K562 (cell line): ENCODE measurements around the gene APP. TPM values are rescaled to one million over a fixed set of nuclear protein-coding genes. Genes with fewer than 3 reads are reported as not detected.

Experiments used
- ATAC-seq: fragments of 200-7000 bp; cut with Tn5 transposase; 3 replicates; pipeline ENCODE4 v1.9.1; 2020; ENCODE audit warnings: moderate library complexity
- BruUV-seq: library from RNA; stranded (reverse); fragments of 400-500 nt; replicated peaks from 2 replicates; lab custom pipeline; 2021; lab: Mats Ljungman, UMichigan
- CTCF ChIA-PET: fragments of 300-600 bp; formaldehyde crosslinking; extraction: SDS; loops from one replicate; lab custom pipeline; 2021; ENCODE audit warnings: low intra/inter-chr PET ratio; lab: Yijun Ruan, JAX
- POLR2A ChIA-PET: fragments of 300-600, 350-650 bp; sonication (Branson Sonifier 250); formaldehyde crosslinking; extraction: SDS; loops from one replicate; lab custom pipeline; 2021; ENCODE audit warnings: antibody characterized with exemption, inconsistent platforms; lab: Yijun Ruan, JAX
- DNase-seq, 4 experiments: peaks; one replicate each; pipeline versions ENCODE4 v3.0.0 to v3.0.0-alpha.2; 2011 to 2018; ENCODE audit warnings: low spot score in 3 of 4, mixed read lengths in 3 of 4; ENCODE audit errors: extremely low read depth in 1 of 4
- FAIRE-seq: peaks from 2 replicates; lab custom pipeline; 2011; peaks lifted over from hg19 to GRCh38; lab: Jason Lieb, UNC
- H2AFZ ChIP-seq: 2 replicates; pipeline ENCODE4 v1.6.0; 2011; ENCODE audit warnings: low read depth, low read length, control low read depth, inconsistent platforms
- H3K27ac ChIP-seq: fragments of 200-600 bp; 3 replicates; pipeline ENCODE4 v1.8.0; 2011; ENCODE audit warnings: low read depth, mild to moderate bottlenecking, control low read depth, inconsistent platforms, low read length, moderate library complexity, mixed read lengths; ENCODE audit errors: extremely low read depth
- H3K27me3 ChIP-seq, 2 experiments: fragments of 300-600 bp in 1 of 2; 2 replicates in 1 of 2; 3 replicates in 1 of 2; pipeline versions ENCODE4 v1.6.0 to v1.8.0; 2011; ENCODE audit warnings: inconsistent platforms in 2 of 2, low read length in 2 of 2, mild to moderate bottlenecking in 1 of 2, mixed read lengths in 1 of 2, moderate library complexity in 1 of 2; ENCODE audit not compliant: control insufficient read depth in 2 of 2, insufficient read depth in 2 of 2
- H3K36me3 ChIP-seq: fragments of 300-600 bp; 3 replicates; pipeline ENCODE4 v1.8.0; 2011; ENCODE audit warnings: mild to moderate bottlenecking, low read length, inconsistent platforms; ENCODE audit not compliant: control insufficient read depth, insufficient read depth
- H3K4me1 ChIP-seq, 2 experiments: fragments of 200-600 bp in 1 of 2; replicated peaks in 1 of 2; 2 replicates in 1 of 2; 3 replicates in 1 of 2; pipeline versions ENCODE4 v1.5.1 to v1.8.0; 2011; ENCODE audit warnings: inconsistent platforms in 2 of 2, low read length in 2 of 2, mild to moderate bottlenecking in 1 of 2, mixed read lengths in 1 of 2, moderate library complexity in 1 of 2; ENCODE audit not compliant: control insufficient read depth in 2 of 2, insufficient read depth in 2 of 2
- H3K4me2 ChIP-seq: 2 replicates; pipeline ENCODE4 v1.6.1; 2011; ENCODE audit warnings: low read length, control low read depth, inconsistent platforms, mixed read lengths; ENCODE audit not compliant: insufficient read depth
- H3K4me3 ChIP-seq: fragments of 200-600 bp; sonication (generic), shearing (Covaris generic); 2 replicates; pipeline ENCODE4 v1.5.1; 2016; ENCODE audit warnings: control low read depth, inconsistent platforms
- H3K79me2 ChIP-seq: fragments of 200-600 bp; 3 replicates; pipeline ENCODE4 v1.8.0; 2011; ENCODE audit warnings: low read length, inconsistent platforms; ENCODE audit not compliant: control insufficient read depth, insufficient read depth
- H3K9ac ChIP-seq, 2 experiments: 2 replicates each; pipeline versions ENCODE4 v1.6.0 to v1.6.1; 2011; ENCODE audit warnings: low read depth in 2 of 2, low read length in 2 of 2, control low read depth in 1 of 2, inconsistent platforms in 1 of 2, mild to moderate bottlenecking in 1 of 2, mixed read lengths in 1 of 2; ENCODE audit not compliant: insufficient read depth in 1 of 2
- H3K9me1 ChIP-seq: one replicate; pipeline ENCODE4 v1.6.0; 2011; ENCODE audit warnings: inconsistent platforms, mild to moderate bottlenecking, low read length, moderate library complexity; ENCODE audit not compliant: control insufficient read depth, insufficient read depth
- H3K9me3 ChIP-seq: replicated peaks from 2 replicates; pipeline ENCODE4 v1.5.1; 2011; ENCODE audit warnings: low read depth, low read length, inconsistent platforms; ENCODE audit not compliant: control insufficient read depth, insufficient read depth
- H4K20me1 ChIP-seq: replicated peaks from 2 replicates; pipeline ENCODE4 v1.6.1; 2011; ENCODE audit warnings: low read length, inconsistent platforms, mixed read lengths; ENCODE audit not compliant: control insufficient read depth, insufficient read depth
- C11orf30 ChIP-seq: fragments of 450-650 bp; IDR thresholded peaks from 2 replicates; pipeline ENCODE4 v1.6.1; 2016; ENCODE audit warnings: low read depth, mild to moderate bottlenecking
- ZNF316 ChIP-seq: fragments of 450-650 bp; IDR thresholded peaks from 2 replicates; pipeline ENCODE4 v1.6.1; 2016
- ZNF764 ChIP-seq: fragments of 250-450 bp; sonication (Bioruptor Pico); IDR thresholded peaks from 2 replicates; pipeline ENCODE4 v1.4.0; 2020; ENCODE audit warnings: low read depth, mild to moderate bottlenecking, moderate library complexity
- ZSCAN32 ChIP-seq: fragments of 450-650 bp; formaldehyde crosslinking; IDR thresholded peaks from 2 replicates; pipeline ENCODE4 v1.4.0; 2020; ENCODE audit warnings: mild to moderate bottlenecking, moderate library complexity
- WGBS: fragments of 100-300 bp; shearing (Covaris generic); methylation state at CpG from one replicate; pipeline ENCODE4 v1.1.6; 2016; ENCODE audit warnings: low coverage, mixed read lengths; ENCODE audit not compliant: insufficient coverage; ENCODE audit errors: missing lambda C conversion rate; 5-methylcytosine and 5-hydroxymethylcytosine counted together
- in situ Hi-C: fragments of 300-500 bp; cut with MboI; formaldehyde crosslinking; loops from 4 replicates; pipeline ENCODE4 v1.15.0; 2018; ENCODE audit warnings: inconsistent platforms, mixed read lengths
- intact Hi-C: fragments of 100-400 bp; cut with micrococcal nuclease; formaldehyde crosslinking; loops from 2 replicates; pipeline ENCODE4 v1.14.2; 2022
- polyA plus RNA-seq, 8 experiments: library from polyadenylated mRNA; depleted of rRNA in 4 of 8; stranded (reverse) in 5 of 8; unstranded in 3 of 8; fragments of >200 nt; fragmentation: Nextera tagmentation in 2 of 8; fragmentation: Illumina TruSeq in 1 of 8; extraction: Ambion mirVana in 2 of 8; extraction: Trizol in 1 of 8; gene quantifications; 2 replicates each; pipeline versions ENCODE4 v1.2.1 to v1.2.3, GENCODE V29; 2011 to 2014; ENCODE audit warnings: inconsistent platforms in 1 of 8, missing spikeins in 1 of 8
- total RNA-seq, 7 experiments: library from RNA; depleted of rRNA in 6 of 7; stranded (reverse); fragments of >200 nt in 6 of 7; fragmentation: Illumina TruSeq in 2 of 7; extraction: Trizol in 2 of 7; gene quantifications; 2 replicates each; pipeline versions ENCODE4 v1.2.1 to v1.2.3, GENCODE V29; 2011 to 2021; ENCODE audit warnings: low replicate concordance in 1 of 7
- TF ChIP-seq, protein P1 (sequence below): fragments of 450-650 bp; IDR thresholded peaks from 2 replicates; pipeline ENCODE4 v1.6.1; 2016; ENCODE audit warnings: mild to moderate bottlenecking
- TF ChIP-seq, protein P2 (sequence below), 2 experiments: fragments of 450-650 bp; IDR thresholded peaks; 2 replicates each; pipeline ENCODE4 v1.6.1; 2016; ENCODE audit warnings: mild to moderate bottlenecking in 2 of 2, borderline replicate concordance in 1 of 2, low read depth in 1 of 2, moderate library complexity in 1 of 2
- TF ChIP-seq, protein P3 (sequence below): fragments of 450-650 bp; IDR thresholded peaks from 2 replicates; pipeline ENCODE4 v1.6.1; 2016

Gene APP
- total and polyA plus RNA-seq, 9 of the 15 experiments (the other 6 are each of a cell fraction or from before 2014, with no cell fraction given), result 0.01 to 1.5 (median 0.16) TPM; not detected in 5

- TF ChIP-seq, protein P1, sequence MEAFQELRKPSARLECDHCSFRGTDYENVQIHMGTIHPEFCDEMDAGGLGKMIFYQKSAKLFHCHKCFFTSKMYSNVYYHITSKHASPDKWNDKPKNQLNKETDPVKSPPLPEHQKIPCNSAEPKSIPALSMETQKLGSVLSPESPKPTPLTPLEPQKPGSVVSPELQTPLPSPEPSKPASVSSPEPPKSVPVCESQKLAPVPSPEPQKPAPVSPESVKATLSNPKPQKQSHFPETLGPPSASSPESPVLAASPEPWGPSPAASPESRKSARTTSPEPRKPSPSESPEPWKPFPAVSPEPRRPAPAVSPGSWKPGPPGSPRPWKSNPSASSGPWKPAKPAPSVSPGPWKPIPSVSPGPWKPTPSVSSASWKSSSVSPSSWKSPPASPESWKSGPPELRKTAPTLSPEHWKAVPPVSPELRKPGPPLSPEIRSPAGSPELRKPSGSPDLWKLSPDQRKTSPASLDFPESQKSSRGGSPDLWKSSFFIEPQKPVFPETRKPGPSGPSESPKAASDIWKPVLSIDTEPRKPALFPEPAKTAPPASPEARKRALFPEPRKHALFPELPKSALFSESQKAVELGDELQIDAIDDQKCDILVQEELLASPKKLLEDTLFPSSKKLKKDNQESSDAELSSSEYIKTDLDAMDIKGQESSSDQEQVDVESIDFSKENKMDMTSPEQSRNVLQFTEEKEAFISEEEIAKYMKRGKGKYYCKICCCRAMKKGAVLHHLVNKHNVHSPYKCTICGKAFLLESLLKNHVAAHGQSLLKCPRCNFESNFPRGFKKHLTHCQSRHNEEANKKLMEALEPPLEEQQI, result no peak
- TF ChIP-seq ZNF764 (CRISPR knock-in tag), result no peak
Measured at GRCh38 chr21:25896501-25897056, 274.0 kb downstream of the APP start (continued).

DNA sequence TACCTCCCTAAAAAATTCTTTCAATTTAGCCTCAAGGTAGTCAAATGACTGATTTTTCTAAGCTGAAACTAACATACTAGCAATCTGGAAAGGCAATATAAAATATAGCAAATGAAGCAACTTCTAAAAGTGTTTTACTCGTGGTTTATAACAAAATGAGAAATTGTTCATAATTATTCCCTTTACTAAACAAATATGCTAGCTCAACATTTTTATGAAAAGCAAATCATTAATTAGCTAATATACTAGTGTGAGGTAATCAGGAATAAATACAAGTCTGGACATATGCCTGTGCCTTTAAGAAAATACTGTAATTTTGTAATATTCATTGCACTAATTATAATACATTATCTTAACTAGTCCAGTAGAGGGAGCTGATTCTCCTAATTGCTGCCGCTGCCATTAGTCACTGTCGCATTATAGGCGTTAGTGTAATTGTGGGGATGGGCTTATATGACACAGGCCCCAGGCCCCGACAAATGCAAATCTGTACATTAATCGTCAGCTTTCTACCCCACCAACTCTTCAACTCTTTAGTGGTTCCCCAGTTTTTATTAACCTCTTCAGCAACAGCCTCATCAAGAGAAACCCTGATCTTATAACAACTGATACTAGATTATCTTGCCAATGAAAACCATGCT is 274.9 kb downstream of the APP start:
- H3K36me3 ChIP-seq, result no peaks in the 10 kb centered on the region
- no peak overlapping the region for H3K4me3 ChIP-seq
- ChIA-PET CTCF (no interaction called here), POLR2A (interaction anchor here (0.6 kb wide), 1 partner anchor 320 kb away, joined by 3 read pairs; no protein-coding TSS in a partner anchor)
- no peaks in the 10 kb centered on the region for H3K4me1 ChIP-seq
- FAIRE-seq (no peak), DNase-seq (peak; percentile 15 to 37 (median 28)), ATAC-seq (peak; percentile 80)
- no peak overlapping the region for H2AFZ ChIP-seq
- H4K20me1 ChIP-seq, result no peaks in the 10 kb centered on the region
- intact Hi-C loops, result loop anchor here (5.0 to 10.0 kb wide), 2 partner anchors 279 to 822 kb away; partner anchors contain the start of gene APP
- in situ Hi-C loops, result loop anchor here (25.0 kb wide), 1 partner anchor 817 kb away; no protein-coding TSS in a partner anchor
- no peaks in the 10 kb centered on the region for H3K9me1 ChIP-seq
- H3K4me2 ChIP-seq, result no peak overlapping the region
- no peak overlapping the region for H3K27ac ChIP-seq
- no peak overlapping the region for H3K9ac ChIP-seq
- no peaks in the 10 kb centered on the region for H3K27me3 ChIP-seq
- no peaks in the 10 kb centered on the region for H3K79me2 ChIP-seq
- BruUV-seq, result no TSS peak
- no peaks in the 10 kb centered on the region for H3K9me3 ChIP-seq
- 0% methylated on average over 6 of the region's 6 CpGs for WGBS
- TF ChIP-seq, protein P2, sequence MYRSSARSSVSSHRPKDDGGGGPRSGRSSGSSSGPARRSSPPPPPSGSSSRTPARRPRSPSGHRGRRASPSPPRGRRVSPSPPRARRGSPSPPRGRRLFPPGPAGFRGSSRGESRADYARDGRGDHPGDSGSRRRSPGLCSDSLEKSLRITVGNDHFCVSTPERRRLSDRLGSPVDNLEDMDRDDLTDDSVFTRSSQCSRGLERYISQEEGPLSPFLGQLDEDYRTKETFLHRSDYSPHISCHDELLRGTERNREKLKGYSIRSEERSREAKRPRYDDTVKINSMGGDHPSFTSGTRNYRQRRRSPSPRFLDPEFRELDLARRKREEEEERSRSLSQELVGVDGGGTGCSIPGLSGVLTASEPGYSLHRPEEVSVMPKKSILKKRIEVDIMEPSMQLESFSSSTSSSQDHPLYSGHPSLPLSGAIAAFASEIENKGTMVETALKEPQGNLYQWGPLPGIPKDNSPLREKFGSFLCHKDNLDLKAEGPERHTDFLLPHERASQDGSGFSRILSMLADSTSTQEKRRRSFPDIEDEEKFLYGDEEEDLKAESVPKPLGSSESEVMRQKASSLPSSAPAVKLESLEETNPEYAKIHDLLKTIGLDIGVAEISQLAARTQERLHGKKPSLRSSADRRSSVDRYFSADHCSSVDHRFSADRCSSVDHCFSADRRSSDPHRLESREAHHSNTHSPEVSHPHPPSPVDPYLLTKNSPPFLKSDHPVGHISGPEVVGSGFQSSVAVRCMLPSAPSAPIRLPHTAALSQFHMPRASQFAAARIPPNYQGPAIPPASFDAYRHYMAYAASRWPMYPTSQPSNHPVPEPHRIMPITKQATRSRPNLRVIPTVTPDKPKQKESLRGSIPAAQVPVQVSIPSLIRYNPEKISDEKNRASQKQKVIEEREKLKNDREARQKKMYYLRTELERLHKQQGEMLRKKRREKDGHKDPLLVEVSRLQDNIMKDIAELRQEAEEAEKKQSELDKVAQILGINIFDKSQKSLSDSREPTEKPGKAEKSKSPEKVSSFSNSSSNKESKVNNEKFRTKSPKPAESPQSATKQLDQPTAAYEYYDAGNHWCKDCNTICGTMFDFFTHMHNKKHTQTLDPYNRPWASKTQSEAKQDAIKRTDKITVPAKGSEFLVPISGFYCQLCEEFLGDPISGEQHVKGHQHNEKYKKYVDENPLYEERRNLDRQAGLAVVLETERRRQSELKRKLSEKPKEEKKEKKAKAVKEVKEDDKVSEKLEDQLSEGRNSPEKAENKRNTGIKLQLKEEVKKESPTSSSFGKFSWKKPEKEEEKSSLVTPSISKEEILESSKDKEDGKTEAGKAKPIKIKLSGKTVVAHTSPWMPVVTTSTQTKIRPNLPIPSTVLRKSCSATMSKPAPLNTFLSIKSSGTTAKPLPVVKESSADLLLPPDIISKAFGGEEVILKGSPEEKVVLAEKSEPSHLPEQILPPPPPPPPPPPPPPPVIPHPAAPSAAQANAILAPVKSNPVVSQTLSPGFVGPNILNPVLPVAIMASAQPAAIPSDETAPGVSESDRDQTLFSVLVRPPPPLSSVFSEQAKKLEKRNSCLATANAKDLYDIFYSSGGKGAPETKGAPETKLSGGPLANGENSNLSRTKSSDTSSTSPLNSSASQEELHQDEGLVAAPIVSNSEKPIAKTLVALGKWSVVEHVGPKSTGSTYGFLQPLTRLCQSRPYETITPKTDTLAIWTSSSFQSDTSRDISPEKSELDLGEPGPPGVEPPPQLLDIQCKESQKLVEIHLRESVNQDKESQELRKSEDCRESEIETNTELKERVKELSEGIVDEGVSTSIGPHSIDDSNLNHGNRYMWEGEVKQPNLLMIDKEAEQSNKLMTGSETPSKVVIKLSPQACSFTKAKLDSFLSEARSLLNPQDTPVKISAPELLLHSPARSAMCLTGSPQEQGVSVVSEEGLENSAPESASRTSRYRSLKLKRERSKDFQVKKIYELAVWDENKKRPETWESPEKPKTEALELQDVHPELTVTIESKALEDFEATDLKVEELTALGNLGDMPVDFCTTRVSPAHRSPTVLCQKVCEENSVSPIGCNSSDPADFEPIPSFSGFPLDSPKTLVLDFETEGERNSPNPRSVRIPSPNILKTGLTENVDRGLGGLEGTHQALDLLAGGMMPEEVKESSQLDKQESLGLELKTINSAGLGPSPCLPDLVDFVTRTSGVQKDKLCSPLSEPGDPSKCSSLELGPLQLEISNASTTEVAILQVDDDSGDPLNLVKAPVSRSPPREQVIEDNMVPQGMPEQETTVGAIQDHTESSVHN (IDR thresholded peaks at IDR 0.05; ENCODE audit: borderline replicate concordance in 1 of 2, low read depth in 1 of 2), result no peak
- TF ChIP-seq ZSCAN32 (no peak), C11orf30 (peak; percentile 70; the same call in 1 of the 2 replicates), ZNF316 (peak; percentile 89)
- TF ChIP-seq, protein P3, sequence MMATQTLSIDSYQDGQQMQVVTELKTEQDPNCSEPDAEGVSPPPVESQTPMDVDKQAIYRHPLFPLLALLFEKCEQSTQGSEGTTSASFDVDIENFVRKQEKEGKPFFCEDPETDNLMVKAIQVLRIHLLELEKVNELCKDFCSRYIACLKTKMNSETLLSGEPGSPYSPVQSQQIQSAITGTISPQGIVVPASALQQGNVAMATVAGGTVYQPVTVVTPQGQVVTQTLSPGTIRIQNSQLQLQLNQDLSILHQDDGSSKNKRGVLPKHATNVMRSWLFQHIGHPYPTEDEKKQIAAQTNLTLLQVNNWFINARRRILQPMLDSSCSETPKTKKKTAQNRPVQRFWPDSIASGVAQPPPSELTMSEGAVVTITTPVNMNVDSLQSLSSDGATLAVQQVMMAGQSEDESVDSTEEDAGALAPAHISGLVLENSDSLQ, result peak; percentile 90
